Measurements from ENCODE around the gene PXDN.

Gene PXDN

DNA sequence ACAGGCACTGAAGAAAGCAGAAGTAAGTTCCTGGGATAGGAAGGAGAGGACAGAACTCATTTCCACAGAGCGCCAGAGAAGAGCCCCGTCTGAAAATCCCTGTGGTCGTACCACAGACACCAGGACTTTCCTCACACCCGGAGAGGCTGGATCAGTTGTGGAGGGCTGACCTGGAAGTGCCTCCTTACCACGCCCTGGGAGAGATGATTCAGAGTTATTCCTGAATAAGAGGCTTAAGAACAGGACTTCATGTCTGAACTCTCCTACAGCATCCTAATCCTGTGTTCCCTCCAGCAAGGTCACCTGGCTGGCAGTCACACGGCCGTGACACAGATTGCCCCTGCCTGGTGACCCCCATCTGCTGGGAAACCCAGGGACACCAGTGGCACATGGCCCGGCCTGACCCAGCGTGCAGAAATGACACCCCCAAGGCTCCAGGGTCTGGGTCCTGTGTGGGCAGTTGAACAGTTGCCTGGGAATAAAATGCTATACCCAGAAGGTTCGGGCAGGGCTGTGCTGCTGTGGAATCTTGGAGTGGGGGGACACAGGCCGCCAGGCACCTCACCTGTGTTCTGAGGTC, 105.9 kb downstream of the PXDN start:
- Histone ChIP-seq H3K27me3 (ENCODE audit: insufficient read depth, low read depth, severe bottlenecking) (no peaks in the 10 kb centered on the region), H3K9me3 (ENCODE audit: severe bottlenecking) (no peaks in the 10 kb centered on the region), H3K27ac (0 out of 2 replicates have a peak overlapping the region, but pooled peaks have one; percentile 13), H3K4me3 (ENCODE audit: low read depth, low read length) (no peak overlapping the region), H3K36me3 (peaks cover 27% of the 10 kb centered on the region)
- TF ChIP-seq, protein P1, sequence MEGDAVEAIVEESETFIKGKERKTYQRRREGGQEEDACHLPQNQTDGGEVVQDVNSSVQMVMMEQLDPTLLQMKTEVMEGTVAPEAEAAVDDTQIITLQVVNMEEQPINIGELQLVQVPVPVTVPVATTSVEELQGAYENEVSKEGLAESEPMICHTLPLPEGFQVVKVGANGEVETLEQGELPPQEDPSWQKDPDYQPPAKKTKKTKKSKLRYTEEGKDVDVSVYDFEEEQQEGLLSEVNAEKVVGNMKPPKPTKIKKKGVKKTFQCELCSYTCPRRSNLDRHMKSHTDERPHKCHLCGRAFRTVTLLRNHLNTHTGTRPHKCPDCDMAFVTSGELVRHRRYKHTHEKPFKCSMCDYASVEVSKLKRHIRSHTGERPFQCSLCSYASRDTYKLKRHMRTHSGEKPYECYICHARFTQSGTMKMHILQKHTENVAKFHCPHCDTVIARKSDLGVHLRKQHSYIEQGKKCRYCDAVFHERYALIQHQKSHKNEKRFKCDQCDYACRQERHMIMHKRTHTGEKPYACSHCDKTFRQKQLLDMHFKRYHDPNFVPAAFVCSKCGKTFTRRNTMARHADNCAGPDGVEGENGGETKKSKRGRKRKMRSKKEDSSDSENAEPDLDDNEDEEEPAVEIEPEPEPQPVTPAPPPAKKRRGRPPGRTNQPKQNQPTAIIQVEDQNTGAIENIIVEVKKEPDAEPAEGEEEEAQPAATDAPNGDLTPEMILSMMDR (IDR thresholded peaks at IDR 0.05; ENCODE audit: low read depth, low read length), result no peak
- DNase-seq, result peak; percentile 75

GRCh38 chr2:1636791-1637415, 107.4 kb downstream of the PXDN start:
- Histone ChIP-seq H3K27ac (no peak overlapping the region), H3K4me3 (ENCODE audit: low read depth, low read length) (no peak overlapping the region), H3K9me3 (ENCODE audit: severe bottlenecking) (no peaks in the 10 kb centered on the region), H3K36me3 (peaks cover 26% of the 10 kb centered on the region), H3K27me3 (ENCODE audit: insufficient read depth, low read depth, severe bottlenecking) (no peaks in the 10 kb centered on the region)
- TF ChIP-seq, protein P1 (IDR thresholded peaks at IDR 0.05; ENCODE audit: low read depth, low read length), result no peak
- DNase-seq, result no peak

DNA sequence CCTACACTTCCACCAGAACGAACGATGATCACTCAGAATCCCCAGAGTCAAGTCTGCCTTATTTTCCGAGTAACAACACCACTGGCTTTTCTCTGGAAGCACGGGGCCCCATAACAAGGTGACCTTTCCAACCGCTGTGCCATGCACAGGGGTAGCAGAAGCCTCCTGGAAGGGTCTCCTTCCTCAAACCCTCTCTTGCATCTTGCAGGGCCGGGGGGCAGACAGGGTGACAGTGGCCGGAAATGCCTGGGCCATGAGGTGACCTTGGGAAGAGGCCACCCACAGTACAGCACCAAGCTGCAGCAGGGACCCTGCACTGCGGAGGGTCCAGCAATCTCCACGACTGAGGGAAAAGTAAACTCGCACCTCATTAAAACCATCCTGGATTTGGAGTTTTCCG, 108.5 kb downstream of the PXDN start:
- H3K36me3 ChIP-seq, result peaks cover 26% of the 10 kb centered on the region
- no peak overlapping the region for H3K4me3 ChIP-seq (ENCODE audit: low read depth, low read length)
- no peaks in the 10 kb centered on the region for H3K27me3 ChIP-seq (ENCODE audit: insufficient read depth, low read depth, severe bottlenecking)
- H3K9me3 ChIP-seq (ENCODE audit: severe bottlenecking), result no peaks in the 10 kb centered on the region
- no peak overlapping the region for H3K27ac ChIP-seq
- TF ChIP-seq, protein P1 (IDR thresholded peaks at IDR 0.05; ENCODE audit: low read depth, low read length), result no peak
- DNase-seq, result no peak

GRCh38 chr2:1634681-1635341, 109.5 kb downstream of the PXDN start:
- Histone ChIP-seq H3K4me3 (ENCODE audit: low read depth, low read length) (no peak overlapping the region), H3K27me3 (ENCODE audit: insufficient read depth, low read depth, severe bottlenecking) (no peaks in the 10 kb centered on the region), H3K36me3 (peaks cover 29% of the 10 kb centered on the region), H3K9me3 (ENCODE audit: severe bottlenecking) (no peaks in the 10 kb centered on the region), H3K27ac (no peak overlapping the region)
- TF ChIP-seq, protein P1 (IDR thresholded peaks at IDR 0.05; ENCODE audit: low read depth, low read length), result no peak
- DNase-seq, result no peak

DNA sequence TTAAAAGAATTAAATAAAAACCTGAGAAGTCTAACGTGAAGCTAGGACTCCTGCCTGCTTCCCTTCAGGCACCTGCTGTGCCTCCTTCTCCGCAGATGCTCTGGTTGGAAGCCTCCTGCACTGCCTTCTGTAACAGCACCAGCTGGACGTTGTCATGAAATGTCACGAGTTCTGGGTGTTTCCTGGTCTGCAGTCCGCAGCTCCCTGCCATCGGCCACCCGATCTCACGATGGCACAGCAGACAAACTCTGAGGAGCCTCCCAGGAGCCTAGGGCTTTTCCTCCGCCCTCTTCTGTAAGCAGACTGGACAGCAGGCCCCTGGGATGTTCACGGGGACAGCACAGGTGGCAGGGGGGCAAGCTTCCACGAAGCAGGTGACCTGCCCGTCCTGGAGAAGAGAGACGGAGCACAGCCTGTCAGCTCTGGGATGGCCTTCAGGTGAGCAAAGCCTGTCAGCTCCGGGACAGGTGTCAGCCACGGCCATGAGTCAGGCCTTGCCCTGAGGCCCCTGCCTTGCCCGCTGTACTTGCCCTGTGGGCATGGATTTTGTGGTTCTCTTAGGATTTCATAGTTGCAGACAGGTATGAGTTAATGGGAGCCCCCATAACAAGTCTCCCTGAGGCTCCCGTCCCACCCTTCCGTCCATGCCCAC, 110.3 kb downstream of the PXDN start:
- TF ChIP-seq, protein P1 (IDR thresholded peaks at IDR 0.05; ENCODE audit: low read depth, low read length), result no peak

More for the DNA sequence above, 110.3 kb downstream of the PXDN start:
- Histone ChIP-seq H3K36me3 (peaks cover 27% of the 10 kb centered on the region), H3K9me3 (ENCODE audit: severe bottlenecking) (no peaks in the 10 kb centered on the region), H3K4me3 (ENCODE audit: low read depth, low read length) (no peak overlapping the region), H3K27me3 (ENCODE audit: insufficient read depth, low read depth, severe bottlenecking) (no peaks in the 10 kb centered on the region), H3K27ac (no peak overlapping the region)
- no peak for DNase-seq

Data from WERI-Rb-1 (cell line).